ENCODE data around the gene WDR12. TPM values are rescaled to one million over a fixed set of nuclear protein-coding genes. Genes with fewer than 3 reads are reported as not detected.
A peak's percentile ranks its signal among the peaks of the same experiment; 100 is the strongest.

Gene WDR12
- total and polyA plus RNA-seq, 9 of the 15 experiments (the other 6 are each of a cell fraction or from before 2014, with no cell fraction given), result 109 to 554 (median 174) TPM

GRCh38 chr2:202960524-202960923 lies 49.1 kb upstream of the WDR12 start:
- Histone ChIP-seq H3K9me3 (replicated peaks; ENCODE audit: control insufficient read depth, insufficient read depth, low read depth, low read length) (peaks cover 2% of the 10 kb centered on the region; the same call in 1 of the 2 replicates), H3K4me3 (no peak overlapping the region), H3K27ac (ENCODE audit: extremely low read depth, low read depth, low read length) (no peak overlapping the region), H3K27me3 (ENCODE audit: control insufficient read depth in 2 of 2, insufficient read depth in 2 of 2, low read length in 2 of 2) (no peaks in the 10 kb centered on the region), H3K79me2 (ENCODE audit: control insufficient read depth, insufficient read depth, low read length) (no peaks in the 10 kb centered on the region), H3K9ac (ENCODE audit: insufficient read depth in 1 of 2, low read depth in 2 of 2, low read length in 2 of 2) (no peak overlapping the region), H3K4me2 (ENCODE audit: insufficient read depth, low read length) (no peak overlapping the region), H2AFZ (ENCODE audit: low read depth, low read length) (no peak overlapping the region), H3K36me3 (ENCODE audit: control insufficient read depth, insufficient read depth, low read length) (no peaks in the 10 kb centered on the region), H3K9me1 (ENCODE audit: control insufficient read depth, insufficient read depth, low read length) (no peaks in the 10 kb centered on the region), H3K4me1 (replicated peaks in 1 of 2; ENCODE audit: control insufficient read depth in 2 of 2, insufficient read depth in 2 of 2, low read length in 2 of 2) (peaks cover 0 to 3% of the 10 kb centered on the region in 2 experiments; a peak in 1 of 5 replicates), H4K20me1 (replicated peaks; ENCODE audit: control insufficient read depth, insufficient read depth, low read length) (no peaks in the 10 kb centered on the region)
- in situ Hi-C loops (cut with MboI), result no loop called here
- CTCF ChIA-PET (ENCODE audit: low intra/inter-chr PET ratio), result no interaction called here
- 86% methylated on average over 2 of the region's 6 CpGs for WGBS (ENCODE audit: insufficient coverage, low coverage, missing lambda C conversion rate)
- BruUV-seq (replicated peaks), result no TSS peak
- ATAC-seq (no peak), DNase-seq (ENCODE audit: extremely low read depth in 1 of 4, low spot score in 3 of 4) (no peak), FAIRE-seq (no peak)
- TF ChIP-seq SRSF7 (optimal IDR thresholded peaks at IDR 0.05; ENCODE audit: low read depth, low read length), result no peak
- peak in 1 of 2 experiments; percentile 16 for TF ChIP-seq E2F6 (IDR thresholded peaks at IDR 0.05; ENCODE audit: borderline replicate concordance in 1 of 2, extremely low read depth in 1 of 2, insufficient read depth in 1 of 2, insufficient read length in 1 of 2, low read depth in 1 of 2, low read length in 1 of 2, poor library complexity in 1 of 2, severe bottlenecking in 1 of 2)
- POLR2A ChIA-PET, result no interaction called here
- intact Hi-C loops (cut with micrococcal nuclease), result no loop called here

GRCh38 chr2:202950592-202950991 lies 39.1 kb upstream of the WDR12 start:
- ChIA-PET POLR2A (no interaction called here), CTCF (ENCODE audit: low intra/inter-chr PET ratio) (no interaction called here)
- Histone ChIP-seq H3K4me1 (replicated peaks in 1 of 2; ENCODE audit: control insufficient read depth in 2 of 2, insufficient read depth in 2 of 2, low read length in 2 of 2) (peaks cover 0 to 4% of the 10 kb centered on the region in 2 experiments; a peak in 2 of 5 replicates), H3K36me3 (ENCODE audit: control insufficient read depth, insufficient read depth, low read length) (no peaks in the 10 kb centered on the region), H2AFZ (ENCODE audit: low read depth, low read length) (peak overlapping the region; percentile 79), H3K9me3 (replicated peaks; ENCODE audit: control insufficient read depth, insufficient read depth, low read depth, low read length) (0 out of 2 replicates have a peak, but pooled peaks cover 2% of the 10 kb centered on the region), H3K27me3 (ENCODE audit: control insufficient read depth in 2 of 2, insufficient read depth in 2 of 2, low read length in 2 of 2) (no peaks in the 10 kb centered on the region), H3K9ac (ENCODE audit: insufficient read depth in 1 of 2, low read depth in 2 of 2, low read length in 2 of 2) (peak overlapping the region in 1 of 2 experiments; percentile 22; a peak in 1 of 4 replicates), H3K4me2 (ENCODE audit: insufficient read depth, low read length) (no peak overlapping the region), H3K9me1 (ENCODE audit: control insufficient read depth, insufficient read depth, low read length) (no peaks in the 10 kb centered on the region), H3K27ac (ENCODE audit: extremely low read depth, low read depth, low read length) (peak overlapping the region; percentile 68; the same call in 2 of the 3 replicates), H4K20me1 (replicated peaks; ENCODE audit: control insufficient read depth, insufficient read depth, low read length) (no peaks in the 10 kb centered on the region), H3K79me2 (ENCODE audit: control insufficient read depth, insufficient read depth, low read length) (no peaks in the 10 kb centered on the region), H3K4me3 (no peak overlapping the region)
- FAIRE-seq (peak; percentile 72), ATAC-seq (peak; percentile 95), DNase-seq (ENCODE audit: extremely low read depth in 1 of 4, low spot score in 3 of 4) (peak; percentile 33 to 74 (median 46))
- 0% methylated on average over 2 of the region's 2 CpGs for WGBS (ENCODE audit: insufficient coverage, low coverage, missing lambda C conversion rate)
- intact Hi-C loops (cut with micrococcal nuclease), result loop anchor here (5.0 kb wide), 1 partner anchor 67 kb away; no protein-coding TSS in a partner anchor
- in situ Hi-C loops (cut with MboI), result no loop called here
- no TSS peak for BruUV-seq (replicated peaks)
- TF ChIP-seq NR3C1 (CRISPR knock-in tag; IDR thresholded peaks at IDR 0.05), result no peak
- TF ChIP-seq POU5F1 (IDR thresholded peaks at IDR 0.05; ENCODE audit: borderline replicate concordance, low read depth, low read length, partially characterized antibody), result no peak
- no peak for TF ChIP-seq EGR1 (conservative IDR thresholded peaks at IDR 0.05)
- no peak for TF ChIP-seq ZNF165 (CRISPR knock-in tag; IDR thresholded peaks at IDR 0.05; ENCODE audit: borderline replicate concordance)
- peak; percentile 27 to 63 for TF ChIP-seq E2F6 (IDR thresholded peaks at IDR 0.05; ENCODE audit: borderline replicate concordance in 1 of 2, extremely low read depth in 1 of 2, insufficient read depth in 1 of 2, insufficient read length in 1 of 2, low read depth in 1 of 2, low read length in 1 of 2, poor library complexity in 1 of 2, severe bottlenecking in 1 of 2)
- no peak for TF ChIP-seq ZNF431 (CRISPR knock-in tag; IDR thresholded peaks at IDR 0.05)
- TF ChIP-seq MAX (CRISPR knock-in tag; IDR thresholded peaks at IDR 0.05), result no peak
- TF ChIP-seq NR0B1 (IDR thresholded peaks at IDR 0.05; ENCODE audit: partially characterized antibody), result no peak
- TF ChIP-seq SIX5 (IDR thresholded peaks at IDR 0.05; ENCODE audit: borderline replicate concordance in 1 of 2, insufficient read depth in 1 of 2, low read depth in 1 of 2, low read length in 2 of 2), result no peak
- no peak for TF ChIP-seq ZNF217 (CRISPR knock-in tag; IDR thresholded peaks at IDR 0.05)

Measured in K562 (cell line).